Endometrium (tissue), 2 donors: ENCODE results near the gene TMPRSS15.

Experiments used
- FAIRE-seq: peaks from 2 replicates; lab custom pipeline; 2012; peaks lifted over from hg19 to GRCh38; lab: Jason Lieb, UNC
- donor health status: control.
- donor health status: control.

The TMPRSS15 gene

DNA sequence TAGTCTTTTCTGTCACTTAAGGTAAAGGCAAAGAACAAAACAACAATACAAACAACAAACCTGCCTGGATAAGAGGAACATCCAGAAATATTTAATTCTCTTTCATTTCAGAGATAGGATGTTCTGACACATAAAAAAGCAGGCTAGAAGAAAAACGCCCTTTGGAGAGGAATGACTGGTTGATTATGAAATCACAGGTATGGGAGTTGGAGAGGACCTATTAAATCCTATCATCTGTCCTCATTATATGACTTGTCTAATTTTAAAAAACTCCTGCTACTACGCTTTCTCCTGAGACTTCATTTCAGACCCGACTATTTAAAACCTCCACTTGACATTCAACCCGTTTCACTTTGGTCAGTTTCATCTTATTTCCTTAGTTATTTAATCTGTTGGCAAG, 54.1 kb downstream of the TMPRSS15 start:
- FAIRE-seq: no peak

DNA sequence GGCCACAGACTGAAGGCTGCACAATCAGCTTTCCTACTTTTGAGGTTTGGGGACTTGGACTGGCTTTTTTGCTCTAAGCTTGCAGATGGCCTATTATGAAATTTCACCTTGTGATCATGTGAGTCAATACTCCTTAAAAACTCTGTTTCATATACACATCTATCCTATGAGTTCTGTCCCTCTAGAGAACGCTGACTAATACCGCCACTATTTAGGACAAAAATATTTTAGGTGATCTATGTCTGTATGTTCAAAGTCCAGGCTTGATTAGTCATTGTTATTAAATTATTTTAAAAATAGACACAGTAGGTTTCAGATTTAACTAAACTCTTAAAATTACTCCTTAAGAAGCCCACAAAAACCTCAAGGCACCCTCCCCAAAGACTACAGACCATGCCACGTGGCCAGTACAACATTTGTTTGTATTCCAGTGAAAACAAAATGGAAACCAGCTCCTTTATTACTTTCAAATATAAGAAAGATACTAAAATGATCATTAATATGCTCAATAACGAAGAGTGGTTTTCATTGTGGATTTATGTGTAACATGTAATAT, 63.1 kb downstream of the TMPRSS15 start:
- FAIRE-seq: no peak

DNA sequence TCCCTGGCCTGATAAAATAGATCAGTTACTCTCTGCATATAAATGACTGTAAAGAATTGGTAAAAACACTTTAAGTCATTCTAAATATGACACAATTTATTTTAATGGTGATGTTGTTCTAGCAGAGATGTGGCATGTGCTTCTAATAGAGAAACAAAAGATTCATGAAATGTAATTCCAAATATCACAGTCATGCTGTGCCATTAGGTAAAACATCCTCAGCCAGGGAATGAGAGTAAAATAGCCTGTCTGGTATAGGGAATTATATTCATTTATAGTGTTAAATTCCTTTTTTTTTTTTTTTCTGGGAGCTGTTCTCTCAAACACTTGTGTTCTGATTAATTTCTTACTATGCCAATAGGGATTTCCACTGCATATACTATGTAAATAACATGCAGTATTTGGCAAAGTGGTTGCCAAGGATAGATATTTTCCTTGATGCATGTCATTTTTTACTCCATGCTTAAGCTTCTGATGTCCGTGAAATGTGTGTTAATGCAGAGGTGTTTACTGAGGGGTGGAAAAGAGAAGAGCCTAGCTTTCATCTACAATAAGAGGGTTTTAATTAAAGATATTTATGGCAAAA, 67.8 kb downstream of the TMPRSS15 start:
- FAIRE-seq: no peak

DNA sequence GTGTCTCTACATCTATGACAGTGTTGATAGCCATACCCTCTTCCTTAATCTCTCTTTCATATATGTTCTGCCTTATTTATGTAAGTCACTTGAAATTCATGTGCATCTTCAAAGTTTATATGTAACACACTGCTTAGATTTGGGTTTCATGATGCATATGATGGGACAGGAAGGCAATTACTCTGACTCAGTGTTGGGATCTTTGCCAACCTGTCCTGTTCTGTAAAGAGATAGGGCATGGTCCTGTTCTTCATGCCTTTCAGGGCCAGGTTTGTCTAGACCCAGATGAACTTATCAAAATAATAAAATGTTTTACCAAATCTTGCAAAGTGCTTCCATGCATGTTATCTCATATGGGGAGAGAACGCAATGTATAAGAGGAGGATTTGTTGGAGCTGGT, 69.5 kb downstream of the TMPRSS15 start:
- no peak for FAIRE-seq

DNA sequence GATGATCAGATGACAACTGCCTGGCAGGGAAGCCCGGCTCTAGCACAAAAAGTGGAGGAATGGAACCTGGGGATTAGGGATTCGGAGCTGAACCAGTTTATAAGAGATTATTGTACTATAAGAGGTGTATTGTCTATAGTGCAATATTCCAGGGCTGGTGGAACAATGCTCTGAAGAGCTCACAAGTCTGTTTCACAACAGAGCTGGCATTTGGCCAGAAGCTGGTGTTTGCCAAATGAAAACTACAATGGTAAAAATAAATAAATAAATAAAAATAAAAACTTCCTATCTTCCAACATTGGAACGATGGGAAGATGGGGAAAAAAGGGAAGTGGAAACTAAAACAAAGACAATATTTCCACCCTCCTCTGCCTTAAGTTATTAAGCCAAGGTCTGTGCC, 85.4 kb downstream of the TMPRSS15 start:
- FAIRE-seq: no peak

DNA sequence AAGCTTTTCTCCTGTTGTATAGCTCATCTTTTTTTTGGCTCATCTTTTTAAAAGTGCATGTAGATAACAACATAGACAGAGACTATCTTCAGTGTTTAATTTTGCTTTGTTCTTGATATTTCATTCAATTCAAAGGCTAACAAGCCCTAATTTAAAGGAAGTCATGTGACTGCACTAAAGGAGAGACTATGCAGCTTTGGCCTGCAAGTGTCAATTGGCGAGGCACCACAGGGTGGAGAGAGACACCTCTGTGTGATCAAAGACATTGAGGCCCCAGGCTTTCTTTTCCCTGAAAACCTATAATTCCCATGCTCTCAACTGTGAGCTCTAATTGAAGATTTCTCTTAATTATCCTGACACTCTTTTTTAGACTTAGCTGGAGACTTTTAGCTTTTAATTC, 105.4 kb downstream of the TMPRSS15 start:
- FAIRE-seq: no peak

DNA sequence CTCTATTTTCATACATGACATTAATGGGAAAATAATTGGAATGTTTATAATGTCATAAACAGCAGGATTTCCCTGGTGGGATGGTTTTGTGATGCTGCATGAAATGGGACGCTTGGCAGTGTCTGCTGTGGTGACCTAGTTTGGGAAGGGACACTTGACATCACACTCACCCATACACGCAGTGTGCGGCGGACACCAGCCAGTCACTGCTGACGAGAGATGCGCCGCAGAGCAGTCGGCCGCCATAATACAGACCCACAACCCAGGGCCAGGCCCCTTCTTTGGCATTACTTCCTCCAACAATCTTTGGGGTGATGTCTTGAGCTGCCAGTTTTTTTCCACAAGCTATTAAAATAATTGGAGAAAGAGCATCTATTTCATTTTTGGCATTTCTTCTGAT, 109.5 kb downstream of the TMPRSS15 start:
- no peak for FAIRE-seq

DNA sequence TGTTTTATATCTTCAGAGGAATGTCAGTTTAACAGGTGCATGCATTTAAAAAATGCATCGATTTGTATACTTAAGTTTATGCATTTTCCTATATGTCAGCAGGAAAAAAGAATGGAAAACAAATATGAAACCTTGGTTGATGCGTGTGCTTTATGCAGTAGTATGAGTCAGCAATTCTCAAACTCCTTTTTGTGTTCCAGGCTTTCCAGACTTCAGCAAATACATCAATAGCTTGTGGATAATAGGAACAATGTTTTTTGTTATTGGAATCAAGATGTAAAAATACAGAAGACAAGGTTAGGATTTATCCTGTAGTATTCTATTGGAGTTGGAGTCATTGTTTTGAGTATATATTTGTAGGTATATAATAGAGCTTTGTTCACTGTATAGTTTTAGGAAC, 113.7 kb downstream of the TMPRSS15 start:
- no peak for FAIRE-seq

DNA sequence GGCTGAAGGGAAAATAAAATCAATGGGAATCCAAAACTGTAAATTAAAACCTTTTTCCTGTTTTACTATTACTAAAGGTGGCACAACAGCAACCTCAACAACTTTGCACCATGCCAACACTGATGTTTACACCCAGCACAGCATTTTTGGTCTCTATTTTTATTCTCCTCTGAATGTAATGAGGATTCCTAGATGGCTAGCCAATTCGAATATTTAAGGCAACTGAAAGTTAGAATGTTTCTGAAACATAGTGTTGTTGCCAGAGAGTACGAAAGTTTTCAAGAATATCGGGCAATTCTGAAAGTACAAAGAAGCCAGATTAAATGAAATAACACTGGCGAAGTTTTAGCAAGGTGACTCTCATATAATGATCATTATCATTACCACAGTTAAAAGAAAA, 118.2 kb downstream of the TMPRSS15 start:
- FAIRE-seq: no peak

DNA sequence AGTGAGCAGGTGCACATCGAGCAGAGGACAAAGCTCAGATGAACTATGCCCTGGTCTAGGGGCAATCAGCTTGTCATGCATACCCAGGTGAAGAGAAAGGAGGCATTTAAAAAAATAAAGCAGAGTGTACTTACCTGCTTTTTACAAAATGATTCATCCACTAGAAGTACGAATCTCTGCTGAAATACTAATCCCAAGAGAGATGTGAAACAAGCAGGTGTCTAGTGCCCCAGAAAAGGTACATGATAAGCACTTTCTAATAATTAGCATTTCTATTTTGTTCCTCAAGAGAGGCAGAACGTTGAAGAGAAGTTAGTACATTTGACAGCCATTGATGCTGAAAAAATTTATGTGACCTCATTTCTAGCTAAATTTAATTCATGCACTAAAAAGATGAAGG, 127.8 kb downstream of the TMPRSS15 start:
- FAIRE-seq: no peak

DNA sequence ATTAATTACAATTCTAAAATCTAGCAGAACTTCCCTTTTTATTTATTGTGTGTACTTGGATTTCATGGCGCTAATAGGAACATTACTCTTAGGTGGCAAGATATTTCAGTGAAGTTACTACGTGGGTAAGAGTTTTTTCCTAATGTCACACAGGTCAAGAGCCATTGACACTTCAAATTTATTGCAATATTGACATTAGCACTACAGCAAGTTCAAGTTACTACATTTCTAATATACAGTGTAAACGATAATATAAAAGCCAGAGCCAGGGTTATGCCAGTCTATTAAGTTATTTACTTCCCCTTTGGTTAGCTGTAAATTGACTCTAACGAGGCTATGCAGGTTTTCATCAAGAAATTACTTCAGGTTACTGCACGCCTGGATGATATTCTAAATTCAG, 129.2 kb downstream of the TMPRSS15 start:
- no peak for FAIRE-seq

DNA sequence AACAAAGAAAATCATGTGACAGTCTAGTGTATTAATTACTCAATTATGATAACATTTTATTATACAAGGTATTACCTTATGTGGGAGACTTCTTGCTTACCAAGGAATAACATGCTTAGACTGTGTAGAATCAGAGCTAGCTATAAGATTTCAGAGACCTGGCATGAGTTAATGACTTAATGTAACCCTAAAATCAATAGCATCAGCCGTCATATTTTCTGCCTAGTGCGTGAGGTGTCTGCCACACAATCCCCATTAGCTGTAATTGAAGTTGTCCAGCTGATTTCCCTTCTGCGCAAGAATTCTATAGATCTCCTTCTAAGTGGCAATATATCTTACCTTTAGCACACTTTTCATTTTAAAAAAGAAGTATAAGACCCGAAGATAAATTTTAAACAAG, 130.2 kb downstream of the TMPRSS15 start:
- no peak for FAIRE-seq

DNA sequence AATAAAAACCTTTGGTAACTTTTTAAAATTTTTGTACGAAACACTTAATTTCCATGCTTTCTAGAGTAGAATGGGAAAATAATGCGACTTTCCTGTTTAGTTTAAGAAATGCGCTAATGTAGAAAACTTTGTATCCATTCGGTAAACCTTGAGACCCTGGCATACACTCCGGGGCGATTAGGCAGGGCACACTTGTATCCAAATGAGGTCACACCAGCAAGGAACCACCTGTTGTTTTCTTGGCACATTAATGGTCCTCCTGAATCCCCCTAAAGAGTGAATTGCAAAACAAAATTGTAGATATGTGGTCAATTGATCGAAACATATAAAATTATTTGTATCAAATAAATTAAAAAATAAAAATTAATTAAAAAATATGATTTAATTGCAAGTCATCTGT, 133.7 kb downstream of the TMPRSS15 start:
- FAIRE-seq: no peak

DNA sequence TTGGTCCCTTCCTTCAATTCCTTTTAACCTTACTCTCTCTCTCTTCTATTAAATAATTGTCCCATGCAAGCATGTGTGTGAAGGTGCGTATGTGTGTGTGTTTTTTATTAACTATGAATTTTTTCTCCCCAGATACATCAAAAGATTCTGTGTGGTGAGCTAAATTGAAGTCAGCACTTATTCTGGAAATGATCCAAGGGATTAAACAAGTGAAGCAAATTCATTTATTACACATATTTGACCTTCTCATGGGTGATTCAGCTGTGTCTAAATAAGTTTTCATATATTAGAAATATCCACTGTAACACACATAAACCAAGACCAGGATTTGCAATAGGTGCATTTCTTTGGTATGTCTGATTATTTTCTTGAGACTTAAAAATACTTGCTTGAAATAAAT, 134.7 kb downstream of the TMPRSS15 start:
- no peak for FAIRE-seq

DNA sequence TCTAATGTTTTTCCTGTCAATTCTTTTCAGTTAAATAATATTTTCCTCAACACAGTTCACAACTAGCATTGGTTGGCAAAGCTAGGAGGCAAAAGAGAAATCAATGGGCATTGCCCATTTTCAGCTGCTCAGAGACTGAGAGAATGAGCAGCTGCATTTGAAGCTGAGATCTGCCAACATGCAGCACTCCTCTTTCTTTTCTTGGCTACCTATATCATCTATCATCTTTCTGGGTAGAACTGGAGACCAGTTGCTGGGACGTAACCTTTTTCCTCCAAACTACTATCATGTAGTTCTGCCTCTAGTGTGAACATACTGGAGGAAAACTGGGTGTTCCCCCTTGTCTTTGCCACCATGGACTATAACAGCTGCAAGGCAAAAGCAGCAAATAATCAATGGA, 136.1 kb downstream of the TMPRSS15 start:
- FAIRE-seq: no peak

DNA sequence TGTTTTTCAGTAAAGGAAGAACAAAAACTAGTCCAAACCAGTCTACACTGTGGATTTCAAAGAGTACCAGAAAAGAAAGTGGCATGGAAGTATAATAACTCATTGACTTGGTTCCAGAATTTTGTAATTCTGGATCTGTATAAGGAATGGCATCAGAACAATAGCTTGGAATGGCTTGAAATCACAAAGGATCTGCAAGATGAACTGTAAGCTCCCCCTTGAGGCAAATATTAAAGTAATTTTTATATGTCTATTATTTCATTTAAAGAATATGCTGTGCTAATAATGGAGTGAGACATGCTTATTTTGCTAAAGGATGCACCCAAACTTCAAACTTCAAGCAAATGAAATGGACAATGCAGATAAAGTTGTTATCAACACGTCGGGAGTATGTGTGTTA, 137.6 kb downstream of the TMPRSS15 start:
- FAIRE-seq: no peak

DNA sequence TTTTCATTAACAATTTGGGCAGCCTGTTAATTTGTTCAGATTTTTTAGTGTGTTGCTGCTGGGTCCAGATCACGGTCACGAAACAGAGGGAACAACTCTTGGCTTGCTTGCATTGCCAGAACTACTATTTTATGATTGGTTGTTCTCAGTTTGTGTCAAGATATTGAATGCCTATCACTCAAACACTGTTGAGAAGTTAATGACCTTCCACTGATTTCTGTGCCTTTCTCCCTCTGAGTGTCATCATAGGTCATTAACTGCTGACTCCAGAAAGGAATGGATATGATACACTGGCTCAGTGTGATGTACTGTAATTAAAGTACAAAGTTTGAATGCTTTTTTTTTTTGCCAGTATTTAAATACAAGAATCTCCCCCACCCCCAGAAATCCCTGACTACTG, 149.8 kb downstream of the TMPRSS15 start:
- no peak for FAIRE-seq

DNA sequence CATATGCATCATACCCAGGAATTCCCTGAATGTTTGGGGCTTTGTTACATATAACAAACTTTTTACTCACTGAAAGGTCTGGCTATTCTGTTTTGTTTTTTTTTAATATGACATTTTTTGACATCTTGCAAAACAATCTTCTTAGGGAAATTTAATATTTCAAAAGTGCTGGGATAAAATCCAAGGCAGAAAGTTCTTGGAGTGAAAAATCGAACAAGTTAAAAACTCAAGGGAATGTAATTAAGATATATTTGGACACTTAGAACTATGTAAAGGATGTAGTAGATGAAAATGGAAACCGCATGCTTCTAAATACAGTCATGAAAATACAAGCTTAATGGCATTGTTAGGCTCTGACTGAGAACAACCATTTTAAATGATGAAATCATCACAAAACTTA, 150.4 kb downstream of the TMPRSS15 start:
- no peak for FAIRE-seq

DNA sequence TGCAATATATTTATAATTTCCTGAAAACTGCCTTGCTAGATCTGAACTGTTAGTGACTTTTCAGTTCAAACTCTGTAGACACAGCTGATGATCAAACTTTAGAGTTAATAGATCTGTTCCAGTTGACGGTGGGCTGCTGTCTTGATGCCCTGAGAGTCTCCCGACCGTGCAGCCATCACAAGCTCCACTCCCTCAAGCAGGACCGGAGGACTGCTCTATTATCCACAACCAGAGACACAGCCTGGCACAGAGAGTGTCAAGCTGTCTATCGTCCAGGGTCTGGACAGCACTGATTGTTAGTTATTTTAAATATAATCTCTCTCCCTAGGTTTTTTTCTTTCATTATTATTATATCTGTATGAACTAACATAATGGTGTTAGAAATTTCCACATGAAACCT, 150.9 kb downstream of the TMPRSS15 start:
- FAIRE-seq: no peak

DNA sequence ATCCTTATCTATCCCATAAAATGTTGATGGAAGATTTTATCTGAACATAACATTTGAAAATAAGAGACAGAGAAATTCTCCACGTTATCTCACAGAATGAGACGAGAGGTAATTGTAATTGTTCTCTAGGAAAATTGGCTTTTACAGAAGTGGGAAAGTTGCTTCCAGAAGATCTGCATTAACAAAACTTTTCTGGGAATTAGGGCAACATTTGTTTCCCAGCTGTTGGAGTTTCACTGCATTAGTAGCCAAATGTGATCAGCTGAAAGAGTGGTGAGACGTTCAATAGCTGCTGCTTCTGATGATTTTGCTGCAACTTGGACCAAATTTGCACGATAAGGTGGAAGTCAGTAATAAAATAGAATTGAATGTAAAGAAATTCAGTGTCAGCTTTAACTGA, 151.3 kb downstream of the TMPRSS15 start:
- FAIRE-seq: peak; percentile 4

DNA sequence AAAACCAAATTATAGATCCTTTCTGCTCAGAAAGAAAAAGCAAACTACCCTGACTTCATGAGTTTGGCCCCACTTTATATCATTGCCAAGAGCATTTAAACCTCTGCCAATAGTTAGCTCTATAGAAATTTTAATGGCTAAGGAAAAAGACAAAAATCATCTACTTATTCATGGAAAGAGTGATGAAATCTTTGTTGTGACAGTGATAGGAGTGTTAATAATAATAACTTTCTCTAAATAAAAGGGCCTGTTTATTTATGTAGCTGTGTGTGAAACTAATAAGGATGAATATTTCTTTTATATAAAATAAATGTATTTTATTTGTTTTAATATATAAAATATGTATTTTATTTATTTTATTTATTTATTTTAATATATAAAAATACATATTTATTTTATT, 152.5 kb downstream of the TMPRSS15 start:
- FAIRE-seq: no peak

DNA sequence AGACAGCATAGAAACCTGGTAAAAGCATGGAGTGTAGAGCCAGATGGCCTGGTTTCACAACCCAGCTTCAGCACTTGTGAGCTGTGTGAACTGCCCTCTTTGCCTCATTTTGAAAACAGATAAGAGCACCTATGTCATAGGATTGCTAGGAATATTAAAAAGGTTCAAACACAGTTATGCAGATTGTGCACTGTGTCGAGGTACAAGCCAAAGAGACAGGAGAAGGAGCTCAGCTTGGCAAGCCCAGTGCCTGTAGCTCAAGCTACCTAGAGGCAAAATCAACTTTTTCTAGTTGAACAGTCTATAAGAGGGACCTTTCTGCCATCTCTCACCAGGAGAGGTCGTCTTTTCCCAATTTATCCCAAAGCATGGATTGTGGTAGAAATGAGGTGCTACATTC, 153.9 kb downstream of the TMPRSS15 start:
- FAIRE-seq: no peak

DNA sequence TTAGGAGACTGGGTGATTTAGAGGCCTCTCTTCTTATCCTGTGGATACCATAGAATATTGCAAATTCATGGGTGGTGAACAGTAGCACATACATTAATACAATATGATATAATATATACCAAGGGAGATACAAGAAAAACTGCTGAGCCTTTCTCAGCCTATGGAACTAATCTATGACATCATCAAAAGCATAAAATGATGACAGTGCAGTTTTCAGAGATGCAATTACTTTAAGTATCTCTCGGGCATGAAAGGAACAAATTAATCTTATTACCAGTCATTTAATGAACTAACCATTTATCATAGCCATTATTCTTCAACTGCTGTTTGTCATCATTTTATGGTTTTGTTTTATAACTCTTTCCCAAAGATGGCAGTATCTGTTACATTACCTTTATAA, 155.4 kb downstream of the TMPRSS15 start:
- FAIRE-seq: no peak

DNA sequence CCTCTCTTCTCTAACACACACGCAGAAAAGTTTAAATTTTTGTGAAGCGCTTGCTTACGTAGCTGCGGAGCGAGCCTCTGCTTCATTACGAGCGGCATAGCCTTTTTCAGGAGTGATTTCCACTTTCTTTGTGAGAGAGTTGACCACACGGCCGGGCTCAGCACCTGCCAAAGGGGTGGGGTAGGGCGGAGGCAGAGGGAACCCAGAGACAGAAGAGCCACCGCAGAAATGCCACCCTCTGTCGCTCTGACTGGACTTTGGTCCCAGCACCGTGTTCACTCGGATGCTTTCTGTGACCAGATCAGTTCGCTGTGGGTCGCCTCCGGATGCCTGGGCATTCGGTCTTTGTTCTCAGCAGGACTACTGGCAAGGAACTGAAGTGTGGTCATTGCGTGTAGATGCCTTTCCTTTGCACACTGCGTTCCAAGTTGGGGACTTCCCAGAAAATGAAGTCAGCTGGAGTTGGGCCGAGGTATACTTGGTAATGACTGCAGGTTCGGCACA, 158.1 kb downstream of the TMPRSS15 start:
- FAIRE-seq: no peak
